Activated effector memory CD4-positive, alpha-beta T cell treated with anti-CD3 and anti-CD28 coated beads, Interleukin-2, amount 50 U/mL, for 16 hours (primary cell): ENCODE data around the gene AP1S2.
"Not testable (repeated sequence)": the region's sequence is repeated elsewhere in the genome, so short reads cannot be mapped to it uniquely, and the experiment has no call there.

Experiments used
- DNase-seq: peaks from one replicate; pipeline ENCODE4 v3.0.0-alpha.2; 2020

Gene AP1S2

DNA sequence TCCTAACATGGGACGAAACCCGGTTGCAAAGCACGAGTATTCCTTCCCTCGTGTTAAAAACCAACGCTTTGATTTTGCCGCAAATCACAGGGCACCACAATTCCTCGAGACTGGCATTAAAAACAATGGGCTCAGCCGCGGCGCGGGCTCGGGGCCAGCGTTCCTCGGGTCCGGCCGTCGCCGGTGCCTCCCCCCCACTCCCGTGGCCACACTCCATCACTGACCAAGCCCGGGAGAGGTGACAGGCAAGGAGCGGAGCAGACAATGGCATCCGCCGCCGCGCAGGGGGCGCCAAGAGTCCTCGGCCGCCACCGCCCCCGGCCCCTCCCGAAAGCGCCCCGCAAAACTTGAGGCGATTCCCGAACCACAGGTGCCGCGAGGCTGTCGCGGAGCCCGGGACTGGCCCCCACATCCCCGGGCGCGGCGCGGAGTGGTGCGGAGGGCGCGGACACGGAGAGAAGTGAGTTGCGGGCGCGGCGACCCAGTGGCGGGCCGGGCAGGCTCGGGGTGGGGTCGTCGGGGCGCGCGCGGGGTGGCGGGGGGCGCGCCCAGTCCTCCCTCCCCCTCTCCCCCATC lies 445 bp downstream of the AP1S2 start:
- peak; percentile 81 for DNase-seq

DNA sequence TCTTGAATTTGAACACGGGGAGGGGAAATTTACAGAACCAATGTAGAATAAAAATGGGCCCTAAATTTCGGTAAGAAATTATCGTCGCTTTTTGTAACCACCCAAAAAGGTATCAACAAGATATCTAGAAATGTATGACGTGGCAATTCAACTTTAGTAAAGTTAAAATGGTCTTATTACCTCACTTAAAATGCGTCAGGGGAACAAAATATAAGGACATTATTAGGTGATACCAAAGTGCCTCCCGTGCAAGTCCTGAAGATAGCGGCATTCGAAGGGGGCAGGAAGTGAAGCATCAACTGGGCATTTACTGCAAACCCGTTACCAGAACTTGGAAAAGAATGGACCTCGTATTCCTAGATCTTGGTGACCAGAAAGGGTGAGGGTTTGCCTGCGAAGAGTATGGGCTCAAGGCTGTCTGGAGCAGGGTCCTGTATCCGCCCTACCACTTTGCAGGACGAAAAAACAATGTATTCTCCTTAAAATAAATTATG lies 980 bp downstream of the AP1S2 start:
- no peak for DNase-seq

DNA sequence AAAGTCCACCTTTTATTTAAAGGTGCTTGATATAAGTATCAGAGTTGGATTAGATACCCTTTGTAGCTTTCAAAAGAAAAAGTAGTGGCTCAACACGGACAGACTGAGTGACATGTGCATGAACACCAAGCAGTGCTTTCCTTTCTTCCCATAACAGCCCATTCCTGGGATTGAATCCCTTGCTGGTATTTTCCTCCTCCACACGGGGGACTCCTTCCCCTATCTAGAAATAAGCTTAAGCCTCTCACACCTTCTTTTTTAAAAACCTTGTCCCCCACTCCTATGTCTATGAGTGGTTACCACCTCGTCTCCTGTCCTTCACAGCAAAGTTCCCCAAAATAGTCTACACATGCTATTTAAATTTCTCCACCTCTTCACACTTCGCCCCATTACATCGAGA lies 5.1 kb downstream of the AP1S2 start:
- DNase-seq: no peak

DNA sequence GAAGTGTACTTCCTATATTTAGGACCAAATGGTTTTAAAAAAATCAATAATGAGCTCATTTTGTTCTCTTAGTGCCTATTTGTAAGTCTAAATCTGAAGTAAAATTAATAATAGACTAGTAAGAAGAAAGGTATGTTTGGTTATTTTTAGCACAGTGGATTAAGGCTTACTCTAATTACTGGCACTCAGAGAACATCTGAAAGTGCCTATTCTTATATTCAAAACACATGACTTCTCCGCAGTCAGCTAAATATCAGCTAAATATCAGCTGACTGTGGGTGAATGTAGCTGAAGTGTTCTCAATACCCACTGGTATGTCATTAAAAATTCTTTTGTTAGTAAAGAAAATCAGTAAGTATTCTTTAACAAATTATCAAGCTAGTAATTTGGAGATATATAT lies 6.0 kb downstream of the AP1S2 start:
- DNase-seq: no peak

DNA sequence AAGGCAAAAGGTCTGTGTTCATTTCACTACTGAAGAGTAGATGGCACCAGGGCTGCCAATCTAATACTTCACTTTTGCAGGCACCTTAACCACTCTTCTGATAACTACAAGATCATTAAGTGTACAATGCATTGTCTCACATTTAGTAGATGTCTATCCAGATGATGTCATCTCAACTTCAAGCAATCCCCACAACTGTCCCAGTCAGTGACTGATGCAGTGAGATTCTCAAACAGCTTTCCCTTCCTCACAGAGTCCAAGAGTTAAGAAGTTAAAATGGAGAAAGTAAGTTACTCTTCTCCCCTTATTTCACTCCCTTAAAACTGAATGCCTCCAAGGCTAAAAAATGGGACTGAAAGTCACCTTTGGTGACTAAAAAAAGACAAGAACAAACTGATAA lies 10.7 kb downstream of the AP1S2 start:
- no peak for DNase-seq

DNA sequence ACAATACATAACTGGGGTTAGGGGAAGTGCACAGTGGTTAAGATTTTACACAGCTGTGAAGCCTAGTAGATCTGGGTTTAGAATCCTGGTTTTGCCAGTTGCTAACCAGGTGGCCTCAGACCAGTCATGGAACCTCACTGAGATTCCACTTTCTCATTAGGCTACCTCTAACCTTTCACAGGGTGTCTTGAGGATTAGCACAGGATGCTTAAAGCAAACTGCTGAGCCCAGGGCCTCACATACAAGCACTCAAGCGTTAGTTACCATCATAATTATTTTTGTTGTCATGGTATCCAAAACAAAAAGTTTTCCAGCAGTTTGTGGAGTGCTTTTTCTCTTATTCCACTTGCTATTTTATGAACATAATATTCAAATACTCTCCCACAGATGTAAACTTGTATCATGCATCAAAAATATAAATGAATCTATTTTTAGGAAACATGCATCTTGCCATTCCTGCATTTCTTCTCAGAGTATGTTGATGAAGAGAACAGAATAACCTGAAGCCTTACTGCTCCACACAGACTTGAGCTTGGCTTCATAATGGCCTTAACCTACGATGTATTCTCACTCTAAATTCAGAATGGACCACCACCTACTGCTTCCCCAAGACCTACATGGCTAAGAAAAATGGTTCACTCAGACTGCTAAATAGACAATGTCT lies 12.6 kb downstream of the AP1S2 start:
- DNase-seq: no peak

DNA sequence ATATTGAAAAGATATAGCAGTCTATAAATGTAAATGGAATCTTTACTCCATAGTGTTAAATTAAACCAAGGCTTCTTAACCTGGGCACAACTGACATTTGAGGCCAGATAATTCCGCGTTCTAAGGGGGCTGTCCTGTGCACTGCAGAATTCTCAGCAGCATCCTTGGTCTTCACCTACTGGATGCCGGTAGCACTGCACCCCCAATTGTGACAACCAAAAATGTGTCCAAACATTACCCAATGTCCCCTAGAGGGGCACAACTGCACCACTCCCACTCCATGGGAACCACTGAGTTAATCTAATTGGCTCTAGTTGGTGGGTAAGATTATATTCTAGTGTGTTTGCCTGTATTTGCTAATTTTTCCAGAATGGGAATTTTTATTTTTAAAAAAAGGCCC lies 16.6 kb downstream of the AP1S2 start:
- DNase-seq: no peak

DNA sequence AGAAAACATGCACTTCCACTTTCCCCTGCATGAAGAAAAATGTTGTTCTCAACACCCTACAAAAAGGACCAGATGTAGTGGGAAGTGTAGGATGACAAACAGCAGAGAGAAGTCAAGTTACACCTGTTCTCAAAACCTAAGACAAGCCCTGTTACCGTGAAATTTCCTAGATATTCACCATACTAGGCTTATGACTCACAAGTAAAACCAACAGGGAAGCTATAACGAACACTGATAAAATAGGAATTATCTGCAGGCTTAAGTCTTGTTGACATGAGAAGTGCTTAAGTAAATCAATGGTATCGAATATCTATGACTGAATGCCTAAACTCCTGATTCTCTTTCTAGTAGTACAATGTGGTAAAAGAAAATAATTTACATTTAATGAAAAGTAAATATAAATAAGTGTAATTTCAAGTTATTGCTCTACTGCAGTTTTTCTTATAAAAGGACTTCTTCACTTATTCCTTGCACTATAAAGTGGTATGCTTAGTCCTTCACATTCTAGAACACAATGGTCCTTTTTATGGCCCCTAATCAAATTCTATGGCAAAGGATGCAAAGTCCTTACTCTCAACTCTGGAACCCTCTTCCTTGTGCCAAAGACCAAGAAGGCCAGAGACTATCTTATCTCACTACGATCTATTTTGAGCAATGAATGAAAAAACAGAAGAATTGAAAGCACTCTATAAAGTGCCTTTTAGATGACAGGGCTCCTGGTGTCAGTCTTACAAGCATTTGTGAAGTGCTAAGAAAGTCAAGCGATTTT lies 19.6 kb downstream of the AP1S2 start:
- no peak for DNase-seq

DNA sequence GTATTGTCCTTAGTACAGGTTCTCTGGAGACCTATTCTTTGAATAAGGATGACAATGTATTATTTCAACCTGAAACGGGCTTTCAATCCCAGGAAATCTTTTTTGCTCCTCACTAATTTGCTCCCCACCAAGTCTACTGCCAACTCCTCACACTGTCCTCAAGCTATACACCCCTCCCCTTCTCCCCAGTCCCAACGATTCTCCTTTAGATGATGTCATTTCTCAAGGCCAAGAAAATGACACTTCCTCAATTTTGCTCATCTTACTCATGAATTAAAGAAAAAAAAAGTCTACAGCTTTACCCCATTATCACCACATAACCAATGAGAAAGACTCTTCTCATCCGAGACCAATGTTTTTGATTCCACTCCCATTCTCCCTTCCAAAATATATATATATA lies 20.6 kb downstream of the AP1S2 start:
- no peak for DNase-seq

DNA sequence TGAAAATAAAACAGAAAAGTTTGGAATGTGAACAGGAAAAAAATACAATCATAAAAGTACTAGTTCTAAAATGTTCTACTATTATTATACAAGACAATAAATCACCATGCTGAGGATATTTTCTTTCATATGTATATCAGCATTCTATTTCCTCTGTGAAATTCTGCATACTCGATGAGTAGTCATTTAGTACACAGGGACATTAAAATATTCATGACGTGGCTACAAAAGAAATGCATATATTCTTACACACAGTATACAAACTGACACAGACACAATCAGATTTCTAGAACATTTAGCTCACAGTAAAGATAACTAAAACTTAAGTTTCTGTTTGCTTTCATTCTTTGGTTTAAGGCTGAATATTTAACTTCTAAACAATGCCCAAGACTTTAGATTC lies 23.3 kb downstream of the AP1S2 start:
- not testable (repeated sequence) for DNase-seq

DNA sequence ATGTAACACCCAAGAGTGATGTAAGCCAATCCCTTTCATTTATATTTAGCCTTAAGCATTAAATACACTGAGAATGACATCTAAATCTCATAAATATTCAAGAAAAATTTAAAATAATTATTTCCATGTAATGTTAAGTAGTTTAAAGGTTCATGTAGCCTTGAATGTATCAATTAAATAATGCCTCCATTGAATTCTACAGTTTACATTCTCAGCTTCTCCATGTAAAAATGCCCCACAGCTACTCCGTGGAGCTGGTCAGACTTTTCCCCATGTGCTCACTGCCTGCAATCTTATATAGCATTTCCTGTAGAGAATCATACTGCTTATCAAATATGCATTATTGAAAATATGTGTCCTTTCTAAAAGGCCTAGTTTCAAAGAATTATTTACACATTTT lies 25.4 kb downstream of the AP1S2 start:
- DNase-seq: no peak

DNA sequence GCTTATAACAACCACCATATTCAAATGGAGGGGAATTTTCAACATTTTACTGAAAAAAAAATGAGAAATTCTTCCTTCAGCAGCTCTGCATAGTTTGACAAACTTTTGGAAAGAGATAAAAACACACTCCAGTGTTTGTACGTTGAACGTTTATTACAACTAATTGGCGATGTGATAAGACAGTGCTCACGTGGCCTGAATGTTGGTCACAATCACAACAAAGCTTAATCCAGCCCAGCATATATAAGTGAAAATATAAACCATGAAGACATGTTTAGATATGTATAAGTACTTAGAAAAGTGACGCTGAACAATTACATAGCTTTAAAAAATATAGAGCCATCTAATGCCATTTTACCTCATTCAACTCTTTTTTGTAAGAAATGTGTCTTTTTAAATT lies 28.7 kb downstream of the AP1S2 start:
- no peak for DNase-seq

DNA sequence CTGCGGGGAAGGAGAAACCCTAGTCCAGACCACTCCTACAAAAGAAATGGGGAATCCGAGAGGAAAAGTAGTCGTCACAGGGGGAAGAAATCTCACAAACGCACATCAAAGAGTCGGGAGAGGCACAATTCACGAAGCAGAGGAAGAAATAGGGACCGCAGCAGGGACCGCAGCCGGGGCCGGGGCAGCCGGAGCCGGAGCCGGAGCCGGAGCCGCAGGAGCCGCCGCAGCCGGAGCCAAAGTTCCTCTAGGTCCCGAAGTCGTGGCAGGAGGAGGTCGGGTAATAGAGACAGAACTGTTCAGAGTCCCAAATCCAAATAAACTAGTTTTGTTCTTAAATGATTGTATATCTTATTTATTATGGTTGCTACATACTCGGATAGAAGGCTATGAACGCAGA lies 31.7 kb downstream of the AP1S2 start:
- no peak for DNase-seq

DNA sequence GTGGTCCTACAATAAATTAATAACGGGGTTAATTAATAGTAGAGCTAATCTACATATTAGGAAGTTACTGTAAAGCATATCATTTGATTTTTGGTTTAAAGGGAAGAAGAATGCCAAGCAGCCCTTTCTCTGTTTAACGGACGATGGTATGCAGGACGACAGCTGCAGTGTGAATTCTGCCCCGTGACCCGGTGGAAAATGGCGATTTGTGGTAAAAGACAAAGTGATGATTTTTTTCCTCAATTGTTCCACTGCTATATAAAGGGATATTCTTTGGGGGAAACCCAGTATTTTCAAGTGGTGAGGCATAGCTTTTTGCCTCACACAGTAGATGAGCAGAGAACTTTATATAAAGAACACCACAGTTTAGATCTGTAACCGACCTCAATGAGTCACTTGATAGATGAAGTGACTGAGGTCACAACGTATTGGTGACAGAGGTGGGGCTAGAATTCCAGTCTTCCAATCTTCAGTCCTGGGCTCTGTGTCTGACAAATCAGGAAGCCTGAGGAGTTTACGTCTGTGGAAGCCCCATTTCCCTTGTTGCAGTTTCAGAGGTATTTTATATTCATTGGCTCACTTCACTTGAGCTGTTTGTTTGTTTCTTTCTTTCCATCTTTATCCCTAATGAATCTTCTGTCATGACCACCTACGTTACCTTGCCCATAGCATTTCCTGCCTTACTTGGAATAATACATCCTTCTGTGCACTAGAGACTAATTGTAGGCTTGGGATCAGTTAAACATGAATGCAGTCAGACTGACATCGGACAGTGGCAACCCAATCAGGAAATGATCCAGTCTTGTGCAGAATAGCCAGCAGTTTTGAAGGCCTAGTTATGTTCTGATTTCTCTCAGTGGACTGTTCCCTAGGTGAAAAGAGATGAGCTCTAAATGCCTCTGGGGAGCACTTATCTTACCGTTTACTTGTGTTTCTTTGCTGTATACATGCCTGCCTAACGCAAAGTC lies 34.2 kb downstream of the AP1S2 start:
- DNase-seq: no peak

DNA sequence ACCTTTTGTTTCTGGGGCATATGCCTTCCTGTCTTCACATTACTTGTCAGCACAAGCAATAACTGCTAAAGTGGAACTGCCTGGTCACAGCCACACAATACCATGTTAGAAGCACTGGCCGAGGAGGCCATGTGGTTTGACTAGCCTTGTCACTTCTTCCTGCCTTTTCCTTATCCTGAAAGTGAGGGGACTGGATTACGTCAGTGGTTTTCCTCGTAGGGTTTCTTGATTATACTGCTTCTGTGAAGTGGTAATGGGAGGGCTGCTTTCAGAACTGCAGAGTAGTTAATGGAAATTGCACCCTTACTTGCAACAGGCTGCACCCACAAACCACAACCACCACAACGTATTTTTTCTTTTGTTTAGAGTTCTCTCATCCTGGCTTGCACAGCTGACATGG lies 37.7 kb downstream of the AP1S2 start:
- peak; percentile 63 for DNase-seq

DNA sequence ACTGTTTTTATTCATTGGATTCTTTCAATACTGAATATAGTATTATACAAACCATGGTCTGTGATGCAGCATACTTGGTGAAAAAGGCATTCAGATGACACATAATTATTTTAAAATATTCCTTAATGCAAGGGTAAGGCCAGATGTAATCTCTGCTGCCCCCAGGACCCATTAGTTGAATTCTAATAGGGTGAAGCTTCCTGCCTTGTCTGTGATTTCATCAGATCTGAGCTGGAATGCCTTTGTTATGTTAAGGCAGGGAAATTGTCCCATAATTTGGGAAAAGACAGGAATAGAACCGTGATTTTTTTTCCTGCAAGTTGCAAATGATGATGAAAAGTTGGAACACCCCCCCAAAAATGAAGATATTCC lies 38.2 kb downstream of the AP1S2 start:
- no peak for DNase-seq

DNA sequence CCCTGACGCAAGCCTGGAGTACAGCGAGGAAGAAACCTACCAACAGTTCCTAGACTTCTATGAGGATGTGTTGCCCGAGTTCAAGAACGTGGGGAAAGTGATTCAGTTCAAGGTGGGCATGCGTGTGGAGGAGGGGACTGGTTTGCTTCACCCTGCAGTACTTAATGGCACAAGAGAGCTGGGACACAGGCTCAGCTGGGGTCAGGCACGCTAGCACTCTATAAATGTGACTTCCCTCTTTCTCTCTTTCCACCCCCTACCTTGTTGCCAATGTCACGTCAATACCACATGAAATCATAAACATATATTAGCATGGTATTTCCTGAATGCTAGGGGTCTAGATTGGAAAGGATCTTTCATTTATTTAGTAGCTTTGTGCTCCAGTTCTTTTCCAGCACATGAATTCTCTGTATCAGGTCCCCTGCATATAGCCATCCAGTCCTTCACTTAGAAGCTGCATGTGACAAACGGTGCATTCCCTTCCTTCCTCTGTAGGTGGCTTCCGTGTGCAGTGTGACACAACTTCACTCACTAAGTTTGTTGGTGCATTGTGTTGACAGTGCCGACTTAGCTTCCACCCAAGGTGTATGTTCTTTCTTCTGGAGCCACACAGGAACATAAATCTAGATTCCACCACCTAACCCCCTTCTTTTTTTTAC lies 38.7 kb downstream of the AP1S2 start:
- DNase-seq: peak; percentile 62

DNA sequence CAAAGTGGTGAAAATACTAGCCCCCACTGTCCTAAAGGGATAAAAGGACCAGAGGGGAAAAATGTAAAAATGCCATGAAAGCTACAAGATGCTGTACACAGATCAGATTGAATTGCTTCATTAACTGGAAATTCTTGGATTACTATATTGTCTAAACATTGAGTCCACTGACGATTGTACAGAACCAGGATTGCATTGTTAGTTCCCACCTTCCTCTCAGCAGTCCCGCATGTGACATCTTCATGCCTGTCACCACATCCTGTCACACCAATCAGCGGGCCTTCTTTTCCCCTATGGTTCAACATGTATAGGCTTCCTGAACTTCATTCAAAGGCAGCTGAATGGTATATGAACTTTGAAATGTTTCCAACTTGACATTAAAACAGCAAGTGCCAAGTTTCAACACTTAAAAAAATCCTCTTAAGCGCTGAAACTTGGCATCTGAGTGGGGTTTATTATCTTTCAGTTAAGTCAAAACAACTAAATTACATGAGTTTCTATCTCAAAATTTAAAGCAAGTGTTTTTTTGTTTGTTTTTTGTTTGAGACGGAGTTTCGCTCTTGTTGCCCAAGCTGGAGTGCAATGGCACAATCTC lies 39.7 kb downstream of the AP1S2 start:
- no peak for DNase-seq

DNA sequence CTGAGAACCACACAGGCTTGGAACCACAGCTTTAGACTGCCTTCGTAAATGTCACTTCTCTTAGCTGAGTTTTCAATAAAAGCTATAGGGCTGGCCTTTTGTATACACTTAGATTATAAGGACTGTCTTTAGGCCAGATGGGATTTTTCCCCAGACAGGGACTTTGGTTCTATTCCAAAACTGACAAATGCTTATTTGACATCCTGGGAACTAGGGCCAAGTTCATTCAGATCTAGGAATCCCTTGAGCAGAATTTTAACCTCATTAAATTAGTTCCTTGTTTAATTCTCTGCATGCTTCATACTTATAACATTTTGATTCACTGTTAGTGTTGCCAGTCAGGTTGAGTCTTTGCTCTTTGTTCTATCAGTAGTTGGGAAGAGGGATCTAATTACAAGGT lies 41.2 kb downstream of the AP1S2 start:
- no peak for DNase-seq

DNA sequence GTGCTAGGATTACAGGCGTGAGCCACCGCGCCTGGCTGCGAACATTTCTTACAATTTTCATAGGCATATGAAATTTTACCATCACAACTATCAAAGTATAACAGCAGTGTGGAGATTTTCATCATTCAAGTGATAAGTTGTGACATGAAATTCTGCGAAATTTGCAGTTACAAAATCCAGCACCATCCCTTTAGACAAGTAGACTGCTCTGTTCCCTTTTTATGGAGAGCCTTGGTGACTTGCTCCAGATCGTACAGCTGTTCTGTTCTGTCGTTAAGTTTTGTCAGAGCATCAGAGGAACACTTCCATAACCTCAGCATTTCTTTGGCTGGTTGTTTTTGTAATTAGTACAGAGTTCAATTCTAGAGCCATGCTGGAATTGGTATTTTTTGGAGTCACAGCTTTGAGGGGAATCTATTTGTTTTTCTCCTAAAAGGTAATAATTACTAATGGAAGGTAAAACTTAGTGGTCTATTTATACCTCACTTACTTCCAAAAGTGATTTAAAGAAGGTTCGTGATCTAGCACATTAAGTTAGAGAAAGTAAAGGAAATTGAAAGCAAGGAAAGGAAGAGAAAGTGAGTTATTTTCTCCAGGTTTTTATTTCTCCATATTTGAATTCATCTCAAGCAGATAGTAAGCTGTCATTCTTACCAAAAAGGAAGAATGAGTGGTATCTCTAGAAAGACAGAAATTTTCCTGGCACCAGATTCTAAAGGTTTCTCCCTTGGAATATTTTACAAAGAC lies 42.2 kb downstream of the AP1S2 start:
- DNase-seq: no peak

DNA sequence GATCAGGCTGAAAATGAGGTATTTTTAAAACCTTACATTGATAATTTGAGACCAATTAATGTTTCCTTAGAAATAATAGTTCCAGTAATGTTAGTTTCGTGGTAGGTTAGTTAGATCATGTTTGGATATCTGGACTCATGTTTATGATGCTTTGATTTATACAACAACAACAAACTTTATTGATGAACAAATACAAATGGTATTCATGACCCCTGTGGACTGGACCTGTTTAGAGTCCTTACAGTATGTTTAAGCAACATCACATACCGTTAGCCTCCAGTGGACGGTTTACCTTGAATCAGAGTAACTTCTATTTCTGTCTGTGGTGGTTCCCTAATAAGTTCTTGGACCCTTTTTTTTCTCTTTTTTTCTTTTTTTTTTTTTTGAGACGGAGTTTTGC lies 46.4 kb downstream of the AP1S2 start:
- DNase-seq: no peak
